Stimulated activated CD4-positive, alpha-beta T cell treated with anti-CD3 and anti-CD28 coated beads, TNF-alpha, amount 100 ng/mL, for 4 hours (primary cell): Measurements from ENCODE around the gene MCCC2.
"Not testable (repeated sequence)": the region's sequence is repeated elsewhere in the genome, so short reads cannot be mapped to it uniquely, and the experiment has no call there.

Experiments
- DNase-seq, 3 experiments: peaks; one replicate each; pipeline ENCODE4 v3.0.0-alpha.2; 2020; ENCODE audit warnings: low read depth in 3 of 3

MCCC2 gene

DNA sequence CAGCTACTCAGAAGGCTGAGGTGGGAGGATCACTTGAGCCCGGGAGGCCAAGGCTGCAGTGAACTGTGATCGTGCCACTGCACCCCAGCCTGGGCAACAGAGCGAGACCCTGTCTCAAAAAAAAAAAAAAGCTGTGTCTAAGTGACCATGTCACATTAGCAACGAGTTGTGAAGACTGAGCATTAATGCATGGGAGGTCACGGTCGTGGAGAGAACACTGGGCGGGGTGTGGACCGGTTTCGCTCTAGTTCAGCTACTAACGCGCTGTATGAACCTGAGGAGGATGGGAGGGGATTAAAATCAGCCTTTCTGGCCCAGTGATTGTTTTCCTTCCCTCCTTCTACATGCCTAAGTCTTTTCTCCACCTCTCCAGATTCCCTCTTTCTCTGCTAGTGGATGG lies 75.2 kb downstream of the MCCC2 start:
- no peak for DNase-seq

DNA sequence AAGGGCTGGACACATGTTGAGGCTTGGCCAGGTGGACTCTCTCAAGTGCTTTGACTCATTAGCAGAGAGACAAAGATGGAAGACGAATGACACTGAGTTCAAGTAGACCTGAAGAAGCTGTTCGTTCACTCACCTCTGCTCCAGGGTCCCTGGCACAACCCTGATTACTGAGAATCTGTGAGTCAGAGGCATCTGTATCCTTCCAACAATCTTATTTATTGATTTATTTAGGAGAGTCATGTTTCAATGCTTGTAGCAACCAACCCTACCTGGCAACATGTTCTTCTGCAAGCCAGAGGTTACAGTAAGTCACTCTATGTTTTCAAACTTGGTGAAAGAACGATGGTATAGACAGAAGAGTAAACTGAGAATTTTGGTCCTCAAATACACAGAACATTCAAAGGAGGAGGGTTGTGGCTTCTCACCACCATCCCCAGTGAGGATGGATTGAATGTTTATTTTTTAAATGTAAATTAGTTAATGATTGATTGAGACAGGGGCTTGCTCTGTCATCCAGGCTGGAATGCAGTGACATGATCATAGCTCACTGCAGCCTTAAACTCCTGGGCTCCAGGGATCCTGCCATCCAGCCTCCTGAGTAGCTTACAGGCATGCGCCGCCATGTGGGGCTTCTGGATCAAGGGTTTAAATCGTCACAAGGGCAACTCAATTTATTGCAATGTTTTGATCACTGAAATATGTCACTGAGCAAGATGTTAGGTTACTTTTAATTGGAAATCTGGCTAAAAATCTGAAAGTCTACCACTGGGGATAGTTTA lies 76.2 kb downstream of the MCCC2 start:
- no peak for DNase-seq

- DNase-seq: not testable (repeated sequence)
Observed at GRCh38 chr5:71664615-71665014, 77.5 kb downstream of the MCCC2 start.

DNA sequence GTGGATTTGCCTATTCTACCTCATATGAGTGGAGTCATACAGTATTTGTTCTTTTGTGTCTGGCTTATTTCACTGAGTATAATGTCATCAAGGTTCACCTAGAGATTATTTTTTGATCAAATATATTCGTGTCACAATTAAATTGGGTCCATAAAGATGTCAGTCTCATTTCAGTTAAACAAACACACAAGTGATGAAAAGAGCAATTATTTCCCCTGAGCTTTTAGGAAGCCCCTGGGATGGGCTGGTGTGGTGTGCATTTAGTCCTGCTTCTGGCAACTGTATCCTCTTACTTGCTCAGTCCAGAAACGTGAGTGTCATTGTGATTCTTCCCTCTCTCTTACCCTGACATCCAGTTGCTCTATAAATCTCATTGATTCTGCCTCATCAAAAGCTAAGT lies 79.2 kb downstream of the MCCC2 start:
- DNase-seq: no peak

GRCh38 chr5:71677977-71678376 lies 90.8 kb downstream of the MCCC2 start:
- DNase-seq: no peak

GRCh38 chr5:71679714-71680113 lies 92.6 kb downstream of the MCCC2 start:
- no peak for DNase-seq

GRCh38 chr5:71680510-71680909 lies 93.4 kb downstream of the MCCC2 start:
- DNase-seq: no peak

GRCh38 chr5:71681296-71681695 lies 94.2 kb downstream of the MCCC2 start:
- DNase-seq: no peak

DNA sequence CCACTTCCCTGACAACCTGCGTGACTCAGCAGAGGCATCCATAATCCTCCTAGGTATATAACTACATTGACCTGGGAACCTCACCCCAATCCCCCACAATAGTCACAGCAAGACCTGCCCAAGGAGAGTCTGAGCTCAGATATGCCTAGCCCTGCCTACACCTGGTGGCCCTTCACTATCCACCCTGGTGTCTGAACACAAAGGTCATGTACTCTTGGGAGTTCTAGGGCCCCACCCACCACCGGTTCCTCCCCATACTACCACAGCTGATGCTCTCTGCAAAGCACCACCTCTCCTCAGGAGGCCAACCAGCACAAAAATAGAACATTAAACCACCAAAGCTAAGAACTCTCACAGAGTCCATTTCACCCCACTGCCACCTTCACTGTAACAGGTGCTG lies 97.2 kb downstream of the MCCC2 start:
- DNase-seq: no peak

- no peak for DNase-seq
Observed at GRCh38 chr5:71693828-71694427, 106.8 kb downstream of the MCCC2 start.

GRCh38 chr5:71695071-71695470 lies 107.9 kb downstream of the MCCC2 start:
- DNase-seq: no peak

DNA sequence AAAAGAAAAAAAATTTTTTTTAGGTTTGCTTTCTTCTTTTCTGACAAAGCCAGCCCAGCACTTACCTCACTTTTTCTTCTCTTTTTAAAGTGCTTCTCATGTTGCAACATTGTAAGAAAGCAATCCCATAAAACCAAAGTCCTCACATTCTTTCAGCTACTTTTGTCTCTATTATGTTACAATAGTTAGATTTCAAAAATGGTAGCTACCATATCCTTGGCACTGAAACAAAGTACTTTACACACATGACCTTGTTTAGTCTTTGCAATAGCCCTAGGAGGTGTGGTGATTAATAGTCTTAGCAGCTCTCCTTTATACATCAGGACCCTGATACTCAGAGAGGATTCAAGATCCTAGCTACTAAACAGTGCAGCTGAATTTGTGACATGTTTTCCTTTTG lies 108.5 kb downstream of the MCCC2 start:
- no peak for DNase-seq

- DNase-seq: no peak
Observed at GRCh38 chr5:71697967-71698366, 110.8 kb downstream of the MCCC2 start.

GRCh38 chr5:71699233-71699632 lies 112.1 kb downstream of the MCCC2 start:
- DNase-seq: no peak

DNA sequence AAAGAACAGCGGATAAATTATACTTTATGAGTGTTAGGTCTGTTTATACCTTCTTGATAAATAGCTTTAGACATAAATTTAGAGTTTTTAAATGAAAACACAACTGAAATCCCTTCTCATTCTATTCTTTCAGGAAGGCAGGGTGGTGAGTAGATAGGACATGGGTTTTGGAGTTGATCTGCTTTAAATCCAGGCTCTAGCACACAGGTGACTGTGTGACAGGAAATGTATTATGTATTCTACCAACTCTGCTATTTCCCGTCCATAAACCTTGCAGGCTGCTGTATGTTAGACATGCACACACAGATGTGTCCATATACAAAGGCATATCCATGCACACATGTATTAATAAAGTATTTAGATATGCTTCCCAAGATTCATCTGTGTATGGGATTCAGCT lies 112.6 kb downstream of the MCCC2 start:
- no peak for DNase-seq

GRCh38 chr5:71700803-71701202 lies 113.7 kb downstream of the MCCC2 start:
- DNase-seq: no peak

DNA sequence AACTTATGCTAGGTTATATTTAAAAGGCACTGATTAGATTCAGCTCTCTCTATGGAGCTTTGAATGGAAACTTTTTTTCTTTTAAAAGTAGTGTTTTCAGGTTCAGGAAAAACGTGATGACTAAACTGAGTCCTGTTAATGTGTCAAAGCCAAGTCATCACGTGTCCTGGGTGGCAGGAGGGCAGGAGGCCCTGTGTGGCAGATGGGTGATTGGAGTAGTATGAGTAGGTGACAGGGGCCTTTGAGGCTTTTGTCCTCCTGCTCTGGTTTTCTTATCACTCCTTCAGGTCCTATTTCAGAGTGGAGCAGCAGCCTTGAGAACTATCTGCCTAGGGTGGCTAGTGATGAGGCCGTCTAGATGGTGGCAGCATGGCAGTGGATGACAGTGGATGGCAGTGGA lies 114.3 kb downstream of the MCCC2 start:
- no peak for DNase-seq

DNA sequence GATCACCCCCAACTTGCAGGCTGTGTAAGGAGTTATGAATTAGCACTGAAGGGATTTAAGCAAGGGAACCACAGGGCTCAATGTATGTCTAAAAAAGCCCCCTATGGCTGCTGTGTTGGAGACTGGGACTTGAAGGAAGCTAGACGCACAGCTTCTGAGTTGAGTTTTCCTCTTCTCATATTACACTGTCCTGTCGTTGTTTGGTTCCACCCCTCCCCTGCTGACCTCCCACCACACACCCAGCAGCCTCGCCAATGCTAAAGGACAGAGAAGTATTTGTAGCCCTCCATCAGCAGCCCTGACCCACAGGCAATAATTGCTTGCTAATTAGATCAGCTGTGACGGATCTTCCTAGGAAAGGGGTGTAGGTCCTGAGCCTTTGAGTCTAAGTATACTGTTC lies 116.8 kb downstream of the MCCC2 start:
- no peak for DNase-seq

DNA sequence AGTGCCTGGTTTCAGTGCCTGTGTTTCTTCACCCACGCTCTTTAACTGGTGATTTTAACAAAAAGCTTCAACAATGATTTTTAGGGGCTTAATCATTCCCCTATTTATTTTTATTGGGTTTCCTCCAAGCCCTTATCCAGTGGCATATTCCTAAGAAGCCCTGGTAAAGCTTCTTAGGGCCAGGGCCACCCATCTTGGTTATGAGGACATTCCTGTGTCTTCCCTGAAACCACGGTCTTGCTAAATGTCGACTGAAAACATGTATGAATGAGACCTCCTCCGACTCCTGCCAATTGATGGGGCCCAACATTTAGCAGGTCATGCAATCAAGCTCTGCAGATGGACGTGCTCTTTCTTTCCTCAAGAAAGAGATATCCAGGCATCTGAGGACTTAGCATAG lies 118.3 kb downstream of the MCCC2 start:
- no peak for DNase-seq

GRCh38 chr5:71706906-71707305 lies 119.8 kb downstream of the MCCC2 start:
- no peak for DNase-seq
